MM.1S (cell line): Measurements from ENCODE around the gene COA5.

ENCODE experiments used
- DNase-seq: peaks from one replicate; pipeline ENCODE4 v3.0.0-alpha.2; 2015
- H2AFZ ChIP-seq: fragments of 300-600 bp; sonication (generic); 2 replicates; pipeline ENCODE4 v1.6.0; 2016; ENCODE audit warnings: antibody characterized with exemption, low read length
- H3F3A ChIP-seq: fragments of 300-600 bp; sonication (generic); 2 replicates; pipeline ENCODE4 v1.6.1; 2016; ENCODE audit warnings: mild to moderate bottlenecking, antibody characterized with exemption, low read length, moderate library complexity, mixed read lengths; ENCODE audit not compliant: insufficient read depth
- H3K27ac ChIP-seq: fragments of 300-600 bp; sonication (generic); 2 replicates; pipeline ENCODE4 v1.5.1; 2016; ENCODE audit warnings: mild to moderate bottlenecking, low read length
- H3K27me3 ChIP-seq: fragments of 300-600 bp; sonication (generic); replicated peaks from 2 replicates; pipeline ENCODE4 v1.6.0; 2016; ENCODE audit warnings: low read length; ENCODE audit not compliant: insufficient read depth
- H3K36me3 ChIP-seq: fragments of 300-600 bp; sonication (generic); replicated peaks from 2 replicates; pipeline ENCODE4 v1.6.1; 2016; ENCODE audit warnings: mild to moderate bottlenecking, low read length, mixed read lengths; ENCODE audit not compliant: insufficient read depth
- H3K4me1 ChIP-seq: fragments of 300-600 bp; sonication (generic); 2 replicates; pipeline ENCODE4 v1.6.1; 2016; ENCODE audit warnings: low read length, mixed read lengths
- H3K4me2 ChIP-seq: fragments of 300-600 bp; sonication (generic); 2 replicates; pipeline ENCODE4 v1.6.0; 2016; ENCODE audit warnings: low read depth, low read length
- H3K4me3 ChIP-seq: fragments of 300-600 bp; sonication (generic); 2 replicates; pipeline ENCODE4 v1.5.1; 2016; ENCODE audit warnings: low read length, mixed read lengths
- H3K79me2 ChIP-seq: fragments of 300-600 bp; sonication (generic); 2 replicates; pipeline ENCODE4 v1.6.1; 2016; ENCODE audit warnings: mixed run types, low read length, mixed read lengths
- H3K9ac ChIP-seq: fragments of 300-600 bp; sonication (generic); 2 replicates; pipeline ENCODE4 v1.6.1; 2016; ENCODE audit warnings: low read length, mixed read lengths
- H3K9me2 ChIP-seq: fragments of 300-600 bp; sonication (generic); replicated peaks from 2 replicates; pipeline ENCODE4 v1.6.1; 2016; ENCODE audit warnings: mild to moderate bottlenecking, low read length, mixed read lengths; ENCODE audit not compliant: insufficient read depth
- H3K9me3 ChIP-seq: fragments of 300-600 bp; sonication (generic); replicated peaks from 2 replicates; pipeline ENCODE4 v1.6.1; 2016; ENCODE audit warnings: mild to moderate bottlenecking, low read length, mixed read lengths; ENCODE audit not compliant: insufficient read depth
- H4K20me1 ChIP-seq: fragments of 300-600 bp; sonication (generic); 2 replicates; pipeline ENCODE4 v1.6.1; 2016; ENCODE audit warnings: mild to moderate bottlenecking, low read length, moderate library complexity, mixed read lengths; ENCODE audit not compliant: insufficient read depth
- EZH2 ChIP-seq: fragments of 300-600 bp; sonication (generic); optimal IDR thresholded peaks from 2 replicates; pipeline ENCODE3; 2017; ENCODE audit warnings: low read depth, mild to moderate bottlenecking, antibody characterized with exemption, low read length, mixed read lengths
- EZH2phosphoT487 ChIP-seq: fragments of 300-600 bp; sonication (generic); IDR thresholded peaks from 2 replicates; pipeline ENCODE4 v1.6.1; 2018; ENCODE audit warnings: antibody characterized with exemption, low read length
- TF ChIP-seq, protein P1 (sequence below): fragments of 300-600 bp; sonication (generic); IDR thresholded peaks from 2 replicates; pipeline ENCODE4 v1.5.1; 2016; ENCODE audit warnings: antibody characterized with exemption, low read length, mixed read lengths

The COA5 gene

DNA sequence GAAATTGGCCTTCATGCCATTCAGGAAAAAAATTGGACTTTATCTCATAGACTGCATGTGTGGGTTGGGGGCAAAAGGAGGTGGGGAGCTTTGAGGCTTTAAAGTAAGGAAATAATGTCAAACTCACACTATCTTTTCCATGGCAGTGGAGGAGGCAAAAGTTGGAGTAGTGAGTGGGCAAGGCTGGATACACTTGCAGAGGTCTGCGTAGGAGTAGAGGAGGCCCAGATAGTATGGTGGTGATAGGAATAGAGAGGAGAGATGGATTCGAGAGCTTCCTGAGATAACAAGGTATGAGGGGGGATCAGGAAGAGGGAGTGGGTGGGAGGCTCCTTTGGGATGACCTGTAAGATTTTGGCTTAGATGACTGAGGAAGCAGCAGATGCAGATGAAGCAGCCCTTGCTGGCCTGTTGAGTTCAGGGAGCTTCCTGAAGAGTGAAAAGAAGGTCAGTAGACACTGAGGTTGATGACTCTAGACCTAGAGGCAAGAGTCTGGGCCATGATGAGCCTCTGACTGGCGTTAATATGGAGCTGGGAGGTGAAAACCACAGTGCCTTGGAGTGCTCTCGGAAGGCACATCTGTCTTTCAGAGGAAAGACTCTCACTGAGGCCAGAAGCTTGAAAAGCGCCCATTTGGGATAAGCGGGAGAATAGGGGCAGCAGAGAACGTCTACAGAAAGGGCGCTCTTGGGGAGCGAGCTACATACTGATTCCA lies 5.9 kb upstream of the COA5 start:
- no peaks in the 10 kb centered on the region; the same call in 1 of the 2 replicates for H3K36me3 ChIP-seq
- no peak overlapping the region for H3K27ac ChIP-seq
- no peaks in the 10 kb centered on the region for H3K27me3 ChIP-seq
- DNase-seq: no peak
- no peaks in the 10 kb centered on the region for H3F3A ChIP-seq
- H3K4me1 ChIP-seq: peaks cover 6% of the 10 kb centered on the region
- peaks cover 22% of the 10 kb centered on the region for H3K79me2 ChIP-seq
- H3K4me2 ChIP-seq: no peak overlapping the region
- H3K9me2 ChIP-seq: no peaks in the 10 kb centered on the region
- no peaks in the 10 kb centered on the region for H4K20me1 ChIP-seq
- no peak overlapping the region for H3K4me3 ChIP-seq
- H3K9ac ChIP-seq: no peak overlapping the region
- TF ChIP-seq, protein P1, sequence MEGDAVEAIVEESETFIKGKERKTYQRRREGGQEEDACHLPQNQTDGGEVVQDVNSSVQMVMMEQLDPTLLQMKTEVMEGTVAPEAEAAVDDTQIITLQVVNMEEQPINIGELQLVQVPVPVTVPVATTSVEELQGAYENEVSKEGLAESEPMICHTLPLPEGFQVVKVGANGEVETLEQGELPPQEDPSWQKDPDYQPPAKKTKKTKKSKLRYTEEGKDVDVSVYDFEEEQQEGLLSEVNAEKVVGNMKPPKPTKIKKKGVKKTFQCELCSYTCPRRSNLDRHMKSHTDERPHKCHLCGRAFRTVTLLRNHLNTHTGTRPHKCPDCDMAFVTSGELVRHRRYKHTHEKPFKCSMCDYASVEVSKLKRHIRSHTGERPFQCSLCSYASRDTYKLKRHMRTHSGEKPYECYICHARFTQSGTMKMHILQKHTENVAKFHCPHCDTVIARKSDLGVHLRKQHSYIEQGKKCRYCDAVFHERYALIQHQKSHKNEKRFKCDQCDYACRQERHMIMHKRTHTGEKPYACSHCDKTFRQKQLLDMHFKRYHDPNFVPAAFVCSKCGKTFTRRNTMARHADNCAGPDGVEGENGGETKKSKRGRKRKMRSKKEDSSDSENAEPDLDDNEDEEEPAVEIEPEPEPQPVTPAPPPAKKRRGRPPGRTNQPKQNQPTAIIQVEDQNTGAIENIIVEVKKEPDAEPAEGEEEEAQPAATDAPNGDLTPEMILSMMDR: no peak
- TF ChIP-seq EZH2phosphoT487: no peak
- TF ChIP-seq EZH2: no peak
- H2AFZ ChIP-seq: no peak overlapping the region
- H3K9me3 ChIP-seq: no peaks in the 10 kb centered on the region

DNA sequence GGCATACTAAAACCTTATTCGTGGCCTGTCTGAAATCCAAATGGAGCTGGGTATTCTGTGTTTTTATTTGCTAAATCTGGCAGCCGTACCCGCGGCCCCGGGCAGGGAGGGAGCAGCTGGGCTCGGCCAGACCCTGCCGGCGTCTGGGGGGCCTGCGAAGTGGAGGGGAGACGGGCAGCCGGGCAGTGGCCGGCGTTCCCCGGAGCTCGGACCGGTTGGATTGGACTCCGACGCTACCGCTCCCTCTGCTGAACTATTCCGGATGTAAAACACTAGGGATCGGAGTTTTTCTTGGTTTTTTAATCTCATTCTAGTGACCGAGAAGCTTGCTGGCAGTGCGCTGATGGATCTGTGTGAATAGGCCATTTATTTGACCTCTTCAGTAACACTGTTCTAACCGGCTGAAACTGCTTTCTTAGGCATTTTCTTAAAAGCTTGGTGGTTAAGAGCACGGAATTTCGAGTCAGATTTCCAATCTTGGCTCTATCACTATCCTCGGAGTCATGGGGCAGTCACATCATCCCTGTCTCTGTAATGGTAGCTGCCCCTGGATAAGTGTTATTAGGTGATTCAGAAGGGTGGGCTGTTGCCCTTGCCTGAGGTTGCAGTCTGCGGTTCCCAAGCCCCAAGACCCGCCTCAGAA lies 771 bp upstream of the COA5 start:
- H3K9me2 ChIP-seq: no peaks in the 10 kb centered on the region
- no peak for TF ChIP-seq EZH2
- TF ChIP-seq, protein P1: no peak
- no peak for TF ChIP-seq EZH2phosphoT487
- peaks cover 13% of the 10 kb centered on the region for H3K4me1 ChIP-seq
- H3K79me2 ChIP-seq: peaks cover 50% of the 10 kb centered on the region
- no peaks in the 10 kb centered on the region for H3K27me3 ChIP-seq
- no peaks in the 10 kb centered on the region for H4K20me1 ChIP-seq
- H3K36me3 ChIP-seq: no peaks in the 10 kb centered on the region; the same call in 1 of the 2 replicates
- H3F3A ChIP-seq: peaks cover 5% of the 10 kb centered on the region
- H3K27ac ChIP-seq: peak overlapping the region; percentile 76
- H3K4me2 ChIP-seq: peak overlapping the region; percentile 85
- no peaks in the 10 kb centered on the region for H3K9me3 ChIP-seq
- H3K9ac ChIP-seq: peak overlapping the region; percentile 97
- peak; percentile 12 for DNase-seq
- H3K4me3 ChIP-seq: peak overlapping the region; percentile 98
- H2AFZ ChIP-seq: peak overlapping the region; percentile 77

DNA sequence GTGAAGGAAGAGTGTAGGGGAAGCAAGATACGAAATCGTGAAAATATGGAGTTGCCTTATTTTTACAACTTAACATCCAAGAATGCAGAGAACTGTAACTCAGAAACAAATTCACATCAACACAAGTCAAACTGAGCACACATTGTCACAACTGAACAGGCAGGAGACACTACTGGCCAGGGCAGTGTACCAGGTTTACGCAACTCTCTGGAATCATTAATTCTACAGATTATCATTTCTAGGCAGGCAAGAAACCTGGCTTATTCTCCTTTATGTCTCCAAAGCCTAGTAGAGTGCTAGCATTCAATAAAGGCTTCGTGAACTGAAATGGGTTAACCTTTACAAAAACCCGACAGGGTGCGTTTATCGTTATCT lies 584 bp downstream of the COA5 start:
- peaks cover 13% of the 10 kb centered on the region for H3K4me1 ChIP-seq
- H3K4me2 ChIP-seq: peak overlapping the region; percentile 85
- TF ChIP-seq EZH2 (no peak), EZH2phosphoT487 (no peak)
- TF ChIP-seq, protein P1: no peak
- peak overlapping the region; percentile 76; the same call in 1 of the 2 replicates for H3K27ac ChIP-seq
- peaks cover 11% of the 10 kb centered on the region for H3F3A ChIP-seq
- no peaks in the 10 kb centered on the region for H3K9me3 ChIP-seq
- H3K36me3 ChIP-seq: no peaks in the 10 kb centered on the region; the same call in 1 of the 2 replicates
- H3K4me3 ChIP-seq: peak overlapping the region; percentile 98
- no peaks in the 10 kb centered on the region for H4K20me1 ChIP-seq
- no peaks in the 10 kb centered on the region for H3K27me3 ChIP-seq
- H2AFZ ChIP-seq: peak overlapping the region; percentile 77
- H3K9me2 ChIP-seq: no peaks in the 10 kb centered on the region
- peaks cover 50% of the 10 kb centered on the region for H3K79me2 ChIP-seq
- peak overlapping the region; percentile 97 for H3K9ac ChIP-seq
- no peak for DNase-seq
